D721Med (cell line): ENCODE data around the gene CHST15.

Source experiments
- DNase-seq: peaks from one replicate; pipeline ENCODE4 v3.0.0; 2011; ENCODE audit warnings: low spot score; ENCODE audit not compliant: insufficient read length
- FAIRE-seq: peaks from 2 replicates; lab custom pipeline; 2011; peaks lifted over from hg19 to GRCh38; lab: Jason Lieb, UNC
- CTCF ChIP-seq: IDR thresholded peaks from 2 replicates; pipeline ENCODE4 v1.5.1; 2012; ENCODE audit warnings: mild to moderate bottlenecking, control low read depth; ENCODE audit not compliant: insufficient read depth; ENCODE audit errors: missing control alignments

The CHST15 gene

DNA sequence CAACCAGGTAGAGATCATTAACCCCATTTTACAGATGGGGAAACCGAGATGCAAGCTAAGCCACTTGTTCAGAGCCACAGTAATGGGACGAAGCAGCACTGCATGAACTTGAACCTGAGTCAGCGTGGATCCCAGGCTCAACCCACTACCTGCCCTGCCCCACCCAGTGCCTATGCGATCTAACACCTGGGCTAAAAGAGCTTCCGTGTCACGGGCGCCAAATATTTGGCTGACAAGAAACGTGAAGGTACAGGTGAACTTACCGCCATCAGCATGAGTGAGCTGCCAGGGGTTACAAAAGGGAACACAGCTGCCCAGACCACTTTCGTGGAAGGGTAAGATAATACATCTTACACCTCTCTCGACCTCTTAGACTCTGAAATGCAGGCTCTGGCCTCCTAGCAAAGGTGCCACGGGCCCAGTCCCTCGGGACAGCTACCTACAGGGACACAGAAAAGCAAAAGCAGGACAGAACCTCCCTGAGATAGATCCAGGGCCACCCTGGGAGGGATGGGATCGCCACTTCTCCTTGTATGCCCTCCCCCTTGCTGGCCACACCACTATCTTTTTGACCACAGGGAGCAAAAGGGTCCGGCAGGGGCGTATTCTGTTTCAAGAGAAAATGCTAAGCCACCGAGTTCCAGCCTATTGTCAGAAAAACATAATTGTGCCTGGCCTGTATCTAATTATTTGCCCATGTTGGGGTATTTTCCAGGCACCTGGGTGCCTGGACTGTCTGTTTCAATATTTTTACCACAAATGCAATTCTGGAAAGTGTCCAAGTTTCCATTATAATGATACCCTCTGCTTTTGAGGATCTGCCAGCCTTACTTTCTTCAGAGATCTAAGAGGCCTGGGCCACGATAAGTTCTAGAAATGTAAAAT is 6.4 kb downstream of the CHST15 start:
- TF ChIP-seq CTCF: no peak
- FAIRE-seq: no peak
- DNase-seq: no peak

DNA sequence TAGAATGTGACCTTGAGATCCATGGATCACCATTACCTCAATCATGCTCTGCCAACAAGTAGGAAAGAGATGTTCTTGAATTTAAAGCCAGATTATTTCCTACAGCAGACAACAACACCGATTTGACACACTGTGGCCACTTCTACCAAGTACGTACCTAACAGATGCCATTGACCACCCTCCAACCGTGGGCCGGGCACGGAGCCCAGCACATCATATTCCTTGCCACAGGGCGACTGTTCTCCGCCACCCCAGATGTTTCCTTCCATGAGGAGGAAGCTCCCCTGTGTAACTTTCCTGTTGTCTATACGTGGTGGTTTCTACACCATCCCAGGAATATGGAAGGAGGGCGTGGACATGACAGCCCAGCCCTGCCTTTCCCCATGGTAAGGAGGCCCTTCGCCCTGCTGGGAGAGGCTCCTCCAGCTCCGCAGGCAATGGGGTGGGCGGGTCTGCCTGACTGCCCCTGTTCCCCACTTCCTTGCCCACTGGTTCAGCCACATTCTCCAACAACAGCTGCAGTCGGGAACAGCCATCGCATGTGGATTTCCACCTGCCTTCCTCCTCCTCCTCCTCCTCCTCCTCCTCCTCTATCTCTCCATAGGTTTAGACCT is 7.2 kb downstream of the CHST15 start:
- DNase-seq (no peak), FAIRE-seq (no peak)
- TF ChIP-seq CTCF: no peak

DNA sequence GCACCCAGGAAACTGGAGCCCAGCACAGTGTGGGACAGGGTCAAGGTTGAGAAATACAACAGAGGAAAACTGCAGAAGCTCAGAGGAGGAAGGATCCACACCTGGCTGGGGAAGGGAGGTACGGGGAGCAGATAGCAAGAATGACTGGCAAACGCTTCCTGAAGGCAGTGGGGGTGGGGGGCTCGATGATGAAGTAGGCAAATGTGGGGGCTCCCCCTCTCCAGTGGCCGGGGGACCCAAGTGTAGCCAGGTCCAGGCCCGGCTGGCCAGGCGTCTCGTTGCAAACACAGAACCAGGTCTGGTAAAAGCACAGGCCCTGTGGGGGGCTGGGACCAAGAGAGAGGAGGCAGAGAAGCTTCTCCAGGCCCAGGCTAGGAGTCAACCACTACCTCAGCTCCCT is 7.7 kb downstream of the CHST15 start:
- no peak for TF ChIP-seq CTCF
- no peak for FAIRE-seq
- DNase-seq: no peak

DNA sequence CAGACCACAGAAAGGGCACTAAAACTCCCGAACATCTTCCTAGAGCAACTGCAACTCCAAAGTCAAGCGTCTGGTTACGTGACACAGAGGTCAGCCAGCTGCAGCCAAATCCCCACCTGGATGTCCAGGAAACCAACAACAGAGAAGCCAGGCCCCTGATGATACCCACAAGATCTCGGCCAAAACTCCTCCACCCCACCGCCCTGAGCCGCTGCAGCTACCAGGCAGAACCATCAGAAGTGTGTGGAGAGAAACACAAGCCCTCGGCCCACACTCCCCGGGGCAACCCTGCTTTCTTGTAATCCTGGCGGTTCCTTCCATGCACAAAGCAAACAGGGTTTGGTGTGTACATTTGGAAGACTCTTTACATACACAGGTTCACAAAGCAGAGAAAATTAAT is 8.7 kb downstream of the CHST15 start:
- FAIRE-seq: no peak

DNA sequence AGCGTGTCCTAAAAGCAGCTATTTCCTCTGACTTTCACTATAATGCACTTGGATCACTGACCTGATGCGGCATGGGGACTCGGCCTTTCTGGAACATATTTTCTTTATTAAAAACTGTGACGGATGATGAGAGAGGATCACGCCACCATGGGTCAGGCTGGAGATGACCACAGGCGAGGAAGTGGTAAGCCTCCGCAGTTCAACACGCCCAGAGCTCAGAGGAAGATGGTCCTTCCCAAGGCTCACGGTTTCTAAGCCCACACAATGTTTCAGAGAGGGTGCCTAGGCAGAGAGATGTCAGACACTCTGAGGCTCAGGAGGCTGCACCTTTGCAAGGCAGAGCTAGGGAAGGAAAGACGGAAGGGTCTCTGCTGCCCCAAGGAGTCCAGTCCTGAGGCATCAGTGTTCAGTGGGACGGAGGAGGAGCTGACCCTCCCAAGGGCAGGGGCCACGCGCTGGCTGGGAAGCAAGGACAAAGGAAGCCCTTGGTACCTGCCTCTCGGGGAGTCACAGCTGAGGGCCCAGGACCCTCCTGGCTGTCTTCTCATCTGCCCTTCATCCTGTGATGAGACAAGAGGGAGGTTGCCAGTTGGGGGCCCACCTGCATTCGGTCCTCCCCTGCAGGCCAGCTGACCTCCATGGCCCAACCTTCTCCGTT is 9.5 kb downstream of the CHST15 start:
- DNase-seq: no peak
- FAIRE-seq: no peak
- no peak for TF ChIP-seq CTCF

More for the DNA sequence above, 8.7 kb downstream of the CHST15 start:
- no peak for DNase-seq
- TF ChIP-seq CTCF: no peak

GRCh38 chr10:124083047-124083739 is 10.2 kb downstream of the CHST15 start:
- DNase-seq: no peak
- TF ChIP-seq CTCF: no peak
- FAIRE-seq: no peak
